Prostate gland (tissue), 2 donors: ENCODE data around the gene CSNK2A1. TPM values are rescaled to one million over a fixed set of nuclear protein-coding genes. Genes with fewer than 3 reads are reported as not detected.

ENCODE experiments used
- DNase-seq: peaks from one replicate; pipeline ENCODE4 v3.0.0-alpha.2; 2019; ENCODE audit warnings: low spot score
- H3K27ac ChIP-seq, 2 donors: fragments of 200-600 bp; sonication (generic); 2 replicates each; pipeline ENCODE4 v1.5.1; 2017 to 2019
- H3K27me3 ChIP-seq: fragments of 200-600 bp; sonication (generic); replicated peaks from 2 replicates; pipeline ENCODE4 v1.5.1; 2019; ENCODE audit not compliant: insufficient read depth
- H3K36me3 ChIP-seq, 2 donors: fragments of 200-600 bp; sonication (generic); 1 replicate in 1 of 2; 2 replicates in 1 of 2; pipeline versions ENCODE4 v1.5.1 to v1.8.1; 2017 to 2019
- H3K4me1 ChIP-seq: fragments of 200-600 bp; sonication (generic); replicated peaks from 2 replicates; pipeline ENCODE4 v1.5.1; 2019
- H3K4me3 ChIP-seq, 2 donors: fragments of 200-600 bp; sonication (generic); 2 replicates each; pipeline ENCODE4 v1.5.1; 2017 to 2019
- H3K9me3 ChIP-seq: fragments of 200-600 bp; sonication (generic); 2 replicates; pipeline ENCODE4 v1.5.1; 2017
- CTCF ChIP-seq, 4 experiments: fragments of 200-600 bp in 2 of 4; fragments of 450-650 bp in 2 of 4; sonication (generic) in 2 of 4; IDR thresholded peaks; 1 replicate in 3 of 4; 2 replicates in 1 of 4; pipeline ENCODE4 v1.5.1; 2016 to 2019; ENCODE audit warnings: antibody characterized with exemption in 4 of 4, mild to moderate bottlenecking in 2 of 4, moderate library complexity in 2 of 4
- POLR2A ChIP-seq: fragments of 450-650 bp; IDR thresholded peaks from one replicate; pipeline ENCODE4 v1.6.1; 2016; ENCODE audit warnings: antibody characterized with exemption, mild to moderate bottlenecking
- POLR2AphosphoS5 ChIP-seq: sonication (generic); formaldehyde crosslinking; IDR thresholded peaks from one replicate; pipeline ENCODE4 v1.6.1; 2017; ENCODE audit warnings: antibody characterized with exemption
- WGBS: methylation state at CpG from one replicate; pipeline ENCODE4 v1.1.5; 2018; 5-methylcytosine and 5-hydroxymethylcytosine counted together
- intact Hi-C: fragments of 100-400 bp; cut with DNase I; formaldehyde crosslinking; loops from one replicate; pipeline ENCODE4 v1.14.2; 2022
- total RNA-seq, 2 donors: library from RNA; depleted of rRNA; stranded (reverse); fragments of >200 nt; gene quantifications; one replicate each; pipeline ENCODE4 v1.1.0, GENCODE V29; 2016

CSNK2A1 gene
- total RNA-seq, 2 donors from 2014 or later: 66.9 to 152 TPM

GRCh38 chr20:564192-564591, 20.6 kb upstream of the CSNK2A1 start:
- Histone ChIP-seq H3K27ac (no peak overlapping the region), H3K36me3 (no peaks in the 10 kb centered on the region), H3K4me1 (no peaks in the 10 kb centered on the region), H3K9me3 (no peaks in the 10 kb centered on the region), H3K4me3 (no peak overlapping the region), H3K27me3 (peaks cover 2% of the 10 kb centered on the region)
- WGBS: 96% methylated on average over 3 of the region's 3 CpGs
- no peak for TF ChIP-seq POLR2AphosphoS5
- TF ChIP-seq CTCF (IDR thresholded peaks at IDR 0.05): no peak
- TF ChIP-seq POLR2A: no peak
- DNase-seq: no peak
- intact Hi-C loops: loop anchor here (5.0 kb wide), 2 partner anchors 83 to 173 kb away; no protein-coding TSS in a partner anchor

- intact Hi-C loops: loop anchor here (5.0 kb wide), 2 partner anchors 84 to 174 kb away; no protein-coding TSS in a partner anchor
- Histone ChIP-seq H3K4me3 (no peak overlapping the region), H3K27me3 (peaks cover 2% of the 10 kb centered on the region), H3K9me3 (no peaks in the 10 kb centered on the region), H3K4me1 (no peaks in the 10 kb centered on the region), H3K36me3 (no peaks in the 10 kb centered on the region), H3K27ac (no peak overlapping the region)
- no peak for DNase-seq
- TF ChIP-seq POLR2A (no peak), CTCF (IDR thresholded peaks at IDR 0.05) (no peak), POLR2AphosphoS5 (no peak)
- WGBS: 89% methylated on average over 5 of the region's 5 CpGs
Observed at GRCh38 chr20:563187-563586, 19.6 kb upstream of the CSNK2A1 start.

- Histone ChIP-seq H3K27me3 (peaks cover 2% of the 10 kb centered on the region), H3K9me3 (no peaks in the 10 kb centered on the region), H3K4me1 (no peaks in the 10 kb centered on the region), H3K27ac (no peak overlapping the region), H3K4me3 (no peak overlapping the region), H3K36me3 (no peaks in the 10 kb centered on the region)
- 80% methylated on average over 5 of the region's 5 CpGs for WGBS
- intact Hi-C loops: loop anchor here (5.0 kb wide), 2 partner anchors 85 to 175 kb away; no protein-coding TSS in a partner anchor
- DNase-seq: no peak
- TF ChIP-seq POLR2AphosphoS5 (no peak), CTCF (IDR thresholded peaks at IDR 0.05) (no peak), POLR2A (no peak)
Observed at GRCh38 chr20:562232-562897, 18.8 kb upstream of the CSNK2A1 start.

GRCh38 chr20:561437-562231, 18.0 kb upstream of the CSNK2A1 start:
- WGBS: 37% methylated on average over 11 of the region's 12 CpGs
- Histone ChIP-seq H3K9me3 (no peaks in the 10 kb centered on the region), H3K4me3 (no peak overlapping the region), H3K36me3 (no peaks in the 10 kb centered on the region), H3K27me3 (peaks cover 2% of the 10 kb centered on the region), H3K27ac (no peak overlapping the region), H3K4me1 (no peaks in the 10 kb centered on the region)
- TF ChIP-seq POLR2AphosphoS5 (peak; percentile 22), CTCF (IDR thresholded peaks at IDR 0.05) (peak; percentile 64 to 92 (median 88)), POLR2A (no peak)
- DNase-seq: peak; percentile 39
- intact Hi-C loops: loop anchor here (5.0 kb wide), 2 partner anchors 86 to 176 kb away; no protein-coding TSS in a partner anchor
